ENCODE data around the gene ZNF284. TPM values are rescaled to one million over a fixed set of nuclear protein-coding genes. Genes with fewer than 3 reads are reported as not detected.

The ZNF284 gene
- total RNA-seq, 4 donors from 2014 or later = 1.6 to 2.9 (median 2.6) TPM

DNA sequence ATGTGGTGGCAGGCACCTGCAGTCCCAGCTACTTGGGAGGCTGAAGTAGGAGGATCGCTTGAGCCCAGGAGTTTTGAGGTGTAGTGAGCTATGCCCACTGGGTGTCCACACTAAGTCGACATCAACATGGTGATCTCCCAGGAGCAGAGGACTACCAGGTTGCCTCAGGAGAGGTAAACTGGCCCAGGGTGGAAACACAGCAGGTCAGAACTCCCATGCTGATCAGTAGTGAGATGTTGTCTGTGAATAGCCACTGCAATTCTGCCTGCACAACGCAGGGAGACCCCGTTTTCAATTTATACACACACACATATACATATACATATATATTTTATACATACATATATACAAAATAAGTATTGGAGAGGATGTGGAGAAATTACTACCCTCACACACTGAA is 20.1 kb downstream of the ZNF284 start:
- DNase-seq = no peak
- peaks cover 0 to 8% (median 0%) of the 10 kb centered on the region in 3 donors for H3K36me3 ChIP-seq
- H3K27ac ChIP-seq = no peak overlapping the region
- H3K9me3 ChIP-seq = no peaks in the 10 kb centered on the region
- no peak overlapping the region for H3K4me3 ChIP-seq
- no peak for TF ChIP-seq CTCF (IDR thresholded peaks at IDR 0.05)
- TF ChIP-seq POLR2A (IDR thresholded peaks at IDR 0.05) = no peak
- peaks cover 0 to 13% (median 0%) of the 10 kb centered on the region in 4 donors for H3K4me1 ChIP-seq
- H3K27me3 ChIP-seq = no peaks in the 10 kb centered on the region

DNA sequence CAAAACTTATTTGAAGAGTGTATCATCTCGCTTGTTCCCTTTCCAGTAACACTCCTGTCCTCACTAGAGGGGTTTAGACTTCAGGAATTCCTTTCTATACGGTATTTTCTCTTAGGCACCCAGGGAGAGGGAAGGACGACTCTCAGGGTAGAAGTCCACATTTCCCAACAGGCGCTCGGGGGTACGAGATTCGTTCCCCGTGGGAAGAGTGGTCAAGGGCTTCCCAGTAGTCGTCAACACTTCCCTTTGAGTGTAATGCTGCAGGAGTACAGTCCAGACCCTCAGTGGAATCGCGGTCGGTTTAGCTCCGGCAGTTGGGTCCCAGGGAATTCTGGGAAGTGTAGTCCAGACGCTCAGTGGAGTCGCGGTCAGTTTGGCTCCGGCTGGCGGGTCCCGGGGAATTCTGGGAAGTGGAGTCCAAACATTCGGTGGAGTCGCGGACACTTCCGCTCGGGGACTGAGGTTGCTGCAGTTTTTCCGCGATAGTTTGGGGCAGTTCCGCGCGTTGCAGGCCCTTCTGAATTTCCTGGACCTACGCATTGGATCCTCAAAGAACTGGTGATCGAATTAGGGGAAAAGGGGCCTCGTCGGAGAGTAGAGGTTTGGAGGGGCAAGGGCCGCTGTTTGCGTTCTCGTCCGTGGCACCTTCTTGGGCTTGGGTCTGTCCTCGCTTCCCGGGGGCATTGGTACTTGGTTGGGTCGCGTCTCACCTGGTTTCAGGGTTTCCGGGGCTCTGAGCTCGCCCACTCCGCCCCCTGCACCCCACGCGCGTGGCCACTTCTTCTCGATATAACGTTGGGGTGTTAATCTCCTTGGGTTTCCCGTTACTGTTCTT is 22.2 kb downstream of the ZNF284 start, which contains the start of gene ZNF224:
Gene ZNF224 (plus strand): TSS at position 431 of the 835 bp plus-strand sequence. CDS start 3,513 bp downstream, outside the sequence.
- TF ChIP-seq CTCF (IDR thresholded peaks at IDR 0.05) (no peak), POLR2A (IDR thresholded peaks at IDR 0.05) (peak in 1 of 2 donors; percentile 32)
- Histone ChIP-seq H3K36me3 (peaks cover 0 to 28% (median 0%) of the 10 kb centered on the region in 3 donors), H3K4me1 (peaks cover 0 to 13% (median 0%) of the 10 kb centered on the region in 4 donors), H3K4me3 (peak within 1 kb of the TSS; percentile 61 to 82 (median 75)), H3K27ac (peak within 1 kb of the TSS; percentile 64 to 76 (median 69)), H3K9me3 (no peaks in the 10 kb centered on the region), H3K27me3 (no peaks in the 10 kb centered on the region)
- peak; percentile 88 to 96 (median 90) for DNase-seq

GRCh38 chr19:44107751-44108150 is 35.8 kb downstream of the ZNF284 start:
- Histone ChIP-seq H3K4me1 (peaks cover 0 to 9% (median 0%) of the 10 kb centered on the region in 4 donors), H3K36me3 (peaks cover 0 to 53% (median 0%) of the 10 kb centered on the region in 3 donors)

GRCh38 chr19:44109458-44109857 is 37.5 kb downstream of the ZNF284 start:
- Histone ChIP-seq H3K27ac (no peak overlapping the region), H3K27me3 (no peaks in the 10 kb centered on the region), H3K4me1 (peaks cover 0 to 16% (median 0%) of the 10 kb centered on the region in 4 donors), H3K36me3 (peaks cover 0 to 36% (median 0%) of the 10 kb centered on the region in 3 donors), H3K4me3 (no peak overlapping the region), H3K9me3 (peaks cover 0 to 40% (median 12%) of the 10 kb centered on the region in 4 donors)
- TF ChIP-seq POLR2A (IDR thresholded peaks at IDR 0.05) (no peak), CTCF (IDR thresholded peaks at IDR 0.05) (no peak)
- no peak for DNase-seq

More at GRCh38 chr19:44107751-44108150, 35.8 kb downstream of the ZNF284 start:
- DNase-seq = no peak
- Histone ChIP-seq H3K27me3 (no peaks in the 10 kb centered on the region), H3K4me3 (no peak overlapping the region), H3K9me3 (peaks cover 0 to 49% (median 12%) of the 10 kb centered on the region in 4 donors), H3K27ac (no peak overlapping the region)
- no peak for TF ChIP-seq CTCF (IDR thresholded peaks at IDR 0.05)
- TF ChIP-seq POLR2A (IDR thresholded peaks at IDR 0.05) = no peak

- H3K4me1 ChIP-seq = peaks cover 0 to 19% (median 0%) of the 10 kb centered on the region in 4 donors
- DNase-seq = no peak
- H3K36me3 ChIP-seq = peaks cover 0 to 18% (median 0%) of the 10 kb centered on the region in 3 donors
- peaks cover 0 to 26% (median 9%) of the 10 kb centered on the region in 4 donors for H3K9me3 ChIP-seq
- TF ChIP-seq CTCF (IDR thresholded peaks at IDR 0.05) (no peak), POLR2A (IDR thresholded peaks at IDR 0.05) (no peak)
- no peaks in the 10 kb centered on the region for H3K27me3 ChIP-seq
- H3K27ac ChIP-seq = no peak overlapping the region
- peak overlapping the region in 1 of 4 donors; percentile 62 for H3K4me3 ChIP-seq
These were observed 40.0 kb downstream of the ZNF284 start for GRCh38 chr19:44111910-44112463.

Measured in Peyer's patch (tissue), 4 donors.